GM23338 (cell line): ENCODE results near the gene ADIPOR2. TPM values are rescaled to one million over a fixed set of nuclear protein-coding genes. Genes with fewer than 3 reads are reported as not detected.

ENCODE experiments used
- ATAC-seq: fragments of 200-7000 bp; cut with Tn5 transposase; 3 replicates; pipeline ENCODE4 v1.9.1; 2020
- DNase-seq: peaks from one replicate; pipeline ENCODE4 v3.0.0-alpha.2; 2015; ENCODE audit warnings: low spot score
- H2AFZ ChIP-seq: fragments of 200-600 bp; sonication (generic); 2 replicates; pipeline ENCODE4 v1.8.0; 2016; ENCODE audit warnings: antibody characterized with exemption, mild to moderate bottlenecking, moderate library complexity
- H3F3A ChIP-seq: fragments of 200-600 bp; sonication (generic); replicated peaks from 2 replicates; pipeline ENCODE4 v1.8.0; 2017; ENCODE audit warnings: antibody characterized with exemption, mixed run types, low read depth
- H3K27ac ChIP-seq: fragments of 200-600 bp; sonication (generic); 2 replicates; pipeline ENCODE4 v1.6.1; 2016; ENCODE audit warnings: low read depth
- H3K27me3 ChIP-seq: fragments of 200-600 bp; sonication (generic); 2 replicates; pipeline ENCODE4 v1.8.0; 2016; ENCODE audit warnings: mild to moderate bottlenecking, mixed run types, moderate library complexity; ENCODE audit not compliant: insufficient read depth
- H3K36me3 ChIP-seq: fragments of 200-600 bp; sonication (generic); 2 replicates; pipeline ENCODE4 v1.8.0; 2016; ENCODE audit warnings: mild to moderate bottlenecking; ENCODE audit not compliant: insufficient read depth
- H3K4me1 ChIP-seq: fragments of 200-600 bp; sonication (generic); 2 replicates; pipeline ENCODE4 v1.8.0; 2016; ENCODE audit warnings: mild to moderate bottlenecking, moderate library complexity; ENCODE audit not compliant: insufficient read depth
- H3K4me2 ChIP-seq: fragments of 200-600 bp; sonication (generic); 2 replicates; pipeline ENCODE4 v1.7.1; 2017; ENCODE audit warnings: mixed run types
- H3K4me3 ChIP-seq: fragments of 200-600 bp; sonication (generic); 2 replicates; pipeline ENCODE4 v1.6.1; 2016; ENCODE audit warnings: mixed run types
- H3K79me2 ChIP-seq: fragments of 200-600 bp; sonication (generic); replicated peaks from 2 replicates; pipeline ENCODE4 v1.8.0; 2017; ENCODE audit warnings: mild to moderate bottlenecking; ENCODE audit not compliant: insufficient read depth
- H3K9me2 ChIP-seq: fragments of 200-600 bp; sonication (generic); 2 replicates; pipeline ENCODE4 v1.8.0; 2017; ENCODE audit not compliant: insufficient read depth
- H4K20me1 ChIP-seq: fragments of 200-600 bp; sonication (generic); replicated peaks from 2 replicates; pipeline ENCODE4 v1.8.0; 2017; ENCODE audit warnings: mild to moderate bottlenecking; ENCODE audit not compliant: insufficient read depth
- H3K27ac Mint-ChIP-seq: 2 replicates; pipeline ENCODE4 v1.8.0; 2020; ENCODE audit warnings: inconsistent platforms, mild to moderate bottlenecking, moderate library complexity, mixed read lengths
- H3K27me3 Mint-ChIP-seq: 3 replicates; pipeline ENCODE4 v1.8.0; 2022; ENCODE audit warnings: low read depth, mild to moderate bottlenecking, moderate library complexity, mixed read lengths, inconsistent platforms; ENCODE audit not compliant: insufficient read depth, poor library complexity
- H3K36me3 Mint-ChIP-seq: 3 replicates; pipeline ENCODE4 v1.8.0; 2021; ENCODE audit warnings: low read depth, mild to moderate bottlenecking, inconsistent platforms, moderate library complexity, mixed read lengths
- H3K4me1 Mint-ChIP-seq: 3 replicates; pipeline ENCODE4 v1.8.0; 2020; ENCODE audit warnings: mild to moderate bottlenecking, inconsistent platforms, mixed read lengths
- H3K4me3 Mint-ChIP-seq: 3 replicates; pipeline ENCODE4 v1.8.0; 2021; ENCODE audit warnings: moderate library complexity, mild to moderate bottlenecking, inconsistent platforms, mixed read lengths
- H3K9me3 Mint-ChIP-seq: 3 replicates; pipeline ENCODE4 v1.8.0; 2020; ENCODE audit warnings: moderate library complexity, mild to moderate bottlenecking, inconsistent platforms, mixed read lengths
- CREB1 ChIP-seq: fragments of 250-450 bp; sonication (Bioruptor Pico); IDR thresholded peaks from 2 replicates; pipeline ENCODE4 v1.5.0; 2020; ENCODE audit warnings: low read depth, mild to moderate bottlenecking, moderate library complexity
- CTCF ChIP-seq, 2 experiments: fragments of 200-600 bp in 1 of 2; sonication (generic) in 1 of 2; conservative IDR thresholded peaks; 2 replicates each; pipeline versions ENCODE4 v1.5.1 to v1.6.1; 2016 to 2017; ENCODE audit warnings: antibody characterized with exemption in 2 of 2, low read depth in 2 of 2, mild to moderate bottlenecking in 2 of 2, moderate library complexity in 1 of 2
- ETS1 ChIP-seq: IDR thresholded peaks from 2 replicates; pipeline ENCODE4 v1.6.1; 2016; ENCODE audit warnings: antibody characterized with exemption
- EZH2 ChIP-seq: fragments of 200-600 bp; sonication (generic); IDR thresholded peaks from one replicate; pipeline ENCODE4 v1.8.0; 2017; ENCODE audit warnings: antibody characterized with exemption, mild to moderate bottlenecking, low read depth; ENCODE audit not compliant: unreplicated experiment
- JUNB ChIP-seq: IDR thresholded peaks from one replicate; pipeline ENCODE4 v1.6.1; 2016; ENCODE audit warnings: antibody characterized with exemption; ENCODE audit not compliant: unreplicated experiment
- NANOG ChIP-seq: IDR thresholded peaks from 2 replicates; pipeline ENCODE4 v1.6.1; 2016; ENCODE audit warnings: antibody characterized with exemption, borderline replicate concordance
- POLR2AphosphoS5 ChIP-seq: IDR thresholded peaks from 2 replicates; pipeline ENCODE4 v1.6.1; 2016; ENCODE audit warnings: antibody characterized with exemption, low read depth
- REST ChIP-seq: IDR thresholded peaks from one replicate; pipeline ENCODE4 v1.6.1; 2018; ENCODE audit warnings: antibody characterized with exemption; ENCODE audit not compliant: unreplicated experiment
- STAT1 ChIP-seq: IDR thresholded peaks from one replicate; pipeline ENCODE4 v1.6.1; 2016; ENCODE audit warnings: antibody characterized with exemption; ENCODE audit not compliant: unreplicated experiment
- ZNF114 ChIP-seq: fragments of 250-450 bp; sonication (Bioruptor Pico); IDR thresholded peaks from 2 replicates; pipeline ENCODE4 v1.5.0; 2020; ENCODE audit warnings: mild to moderate bottlenecking, moderate library complexity
- ZNF331 ChIP-seq: fragments of 250-450 bp; sonication (Bioruptor Pico); IDR thresholded peaks from 2 replicates; pipeline ENCODE4 v1.5.0; 2020; ENCODE audit warnings: low read depth, mild to moderate bottlenecking, moderate library complexity
- ZNF462 ChIP-seq: fragments of 250-450 bp; sonication (Bioruptor Pico); IDR thresholded peaks from 2 replicates; pipeline ENCODE4 v1.5.0; 2020; ENCODE audit warnings: mild to moderate bottlenecking, moderate library complexity
- polyA plus RNA-seq: library from polyadenylated mRNA; unstranded; fragments of >200 nt; fragmentation: Nextera tagmentation; extraction: Ambion mirVana; gene quantifications from 2 replicates; pipeline ENCODE4 v1.2.1, GENCODE V29; 2016
- total RNA-seq: library from RNA; depleted of rRNA; stranded (reverse); fragments of >200 nt; shearing (Covaris generic); gene quantifications from 2 replicates; pipeline ENCODE4 v1.2.3, GENCODE V29; 2014

The ADIPOR2 gene
- total and polyA plus RNA-seq, 2 experiments from 2014 or later: 11.7 to 36.2 TPM

GRCh38 chr12:1720494-1720893 is 29.6 kb downstream of the ADIPOR2 start (continued):
- no peak for TF ChIP-seq ETS1
- TF ChIP-seq STAT1: no peak

- Histone ChIP-seq H3K9me2 (no peaks in the 10 kb centered on the region), H3K79me2 (peaks cover 100% of the 10 kb centered on the region), H2AFZ (no peak overlapping the region), H3K4me1 (no peaks in the 10 kb centered on the region), H3F3A (no peaks in the 10 kb centered on the region), H3K27me3 (no peaks in the 10 kb centered on the region), H3K4me2 (no peak overlapping the region), H3K27ac (no peak overlapping the region), H3K36me3 (no peaks in the 10 kb centered on the region; the same call in 1 of the 2 replicates), H4K20me1 (peaks cover 18% of the 10 kb centered on the region), H3K4me3 (no peak overlapping the region)
- peaks cover 15% of the 10 kb centered on the region; the same call in 2 of the 3 replicates for H3K9me3 Mint-ChIP-seq
- H3K27me3 Mint-ChIP-seq: peaks cover 10% of the 10 kb centered on the region
- H3K4me3 Mint-ChIP-seq: no peak overlapping the region
- H3K36me3 Mint-ChIP-seq: peaks cover 19% of the 10 kb centered on the region
- no peak for DNase-seq
- ATAC-seq: no peak
- no peak overlapping the region for H3K27ac Mint-ChIP-seq
- H3K4me1 Mint-ChIP-seq: peaks cover 7% of the 10 kb centered on the region
- no peak for TF ChIP-seq NANOG
- TF ChIP-seq ZNF114: no peak
- TF ChIP-seq ZNF331 (CRISPR knock-in tag): no peak
- no peak for TF ChIP-seq REST
- no peak for TF ChIP-seq CTCF (conservative IDR thresholded peaks at IDR 0.05; ENCODE audit: low read depth in 2 of 2)
- no peak for TF ChIP-seq EZH2
- TF ChIP-seq STAT1: no peak
- TF ChIP-seq CREB1 (CRISPR knock-in tag): no peak
- no peak for TF ChIP-seq ETS1
- no peak for TF ChIP-seq POLR2AphosphoS5
- no peak for TF ChIP-seq JUNB
- no peak for TF ChIP-seq ZNF462 (CRISPR knock-in tag)
These were observed 32.9 kb downstream of the ADIPOR2 start for GRCh38 chr12:1723721-1724120.
